ENCODE data around the gene TOPAZ1. TPM values are rescaled to one million over a fixed set of nuclear protein-coding genes. Genes with fewer than 3 reads are reported as not detected.

Gene TOPAZ1
- total RNA-seq, 1 experiment from 2014 or later: not detected

DNA sequence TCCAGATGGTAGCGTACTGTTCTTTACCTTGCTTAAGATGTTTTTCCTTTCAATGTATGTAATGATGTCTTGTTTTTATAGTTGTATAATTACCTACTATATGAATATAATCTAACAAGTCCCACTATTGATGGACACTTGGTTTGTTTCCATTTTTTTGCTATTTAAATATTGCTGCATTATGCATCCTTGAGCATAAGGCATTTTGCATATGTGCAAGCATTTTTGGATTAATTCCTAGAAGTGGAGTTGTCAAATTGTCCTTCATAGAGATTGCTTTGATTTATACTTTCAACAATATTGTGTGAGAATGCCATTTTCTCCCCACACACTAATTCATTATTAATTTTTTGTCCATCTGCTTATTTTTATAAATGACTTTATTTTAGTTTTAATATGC lies 17.7 kb downstream of the TOPAZ1 start:
- no peak overlapping the region for H2BK120ac ChIP-seq (ENCODE audit: low read depth, low read length, poor library complexity, severe bottlenecking)
- no peaks in the 10 kb centered on the region for H3K4me1 Mint-ChIP-seq
- H3K56ac ChIP-seq (ENCODE audit: insufficient read length, low read depth, low read length): no peak overlapping the region
- no peak overlapping the region for H3K27ac Mint-ChIP-seq
- H3T11ph ChIP-seq (ENCODE audit: low read length): no peak overlapping the region
- no peak overlapping the region for H2BK12ac ChIP-seq (ENCODE audit: insufficient read length, low read depth, low read length)
- H3K9me3 ChIP-seq (ENCODE audit: control insufficient read depth, low read depth, low read length): no peaks in the 10 kb centered on the region
- H3K27me3 Mint-ChIP-seq (ENCODE audit: low read depth): peaks cover 2% of the 10 kb centered on the region
- no peak overlapping the region for H4K91ac ChIP-seq (ENCODE audit: insufficient read length, low read depth, low read length)
- H3K18ac ChIP-seq (ENCODE audit: insufficient read length, low read depth, low read length): no peak overlapping the region
- H2AK5ac ChIP-seq (ENCODE audit: insufficient read length, low read length): no peak overlapping the region
- no peaks in the 10 kb centered on the region; a peak in 1 of 5 replicates for H3K9me3 Mint-ChIP-seq
- no peak overlapping the region for H3K4me2 ChIP-seq (ENCODE audit: insufficient read depth, insufficient read length, low read length)
- H3K23ac ChIP-seq (ENCODE audit: insufficient read length, low read depth, low read length): no peak overlapping the region
- WGBS (ENCODE audit: extremely low coverage, insufficient read length, low lambda C conversion rate): no CpG with 5 or more reads among the region's 1 CpG
- H3K4me3 Mint-ChIP-seq: no peak overlapping the region
- H3K79me1 ChIP-seq (ENCODE audit: insufficient read depth, low read depth, low read length, poor library complexity, severe bottlenecking): no peaks in the 10 kb centered on the region
- no peak overlapping the region for H2AFZ ChIP-seq (ENCODE audit: low read length)
- H3K27ac ChIP-seq (ENCODE audit: insufficient read length, low read depth, low read length): no peak overlapping the region
- H3K14ac ChIP-seq (ENCODE audit: insufficient read depth, low read length): no peak overlapping the region
- H3K79me2 ChIP-seq (ENCODE audit: insufficient read depth, low read length): no peaks in the 10 kb centered on the region
- no peaks in the 10 kb centered on the region for H3K27me3 ChIP-seq (ENCODE audit: insufficient read depth, low read length)
- no peaks in the 10 kb centered on the region for H3K4me1 ChIP-seq (ENCODE audit: insufficient read depth, low read length)
- H3K4ac ChIP-seq (ENCODE audit: low read depth, low read length): no peak overlapping the region
- DNase-seq: no peak
- no peaks in the 10 kb centered on the region for H3K36me3 Mint-ChIP-seq (ENCODE audit: insufficient read depth in 1 of 3, low read depth in 3 of 3)
- no peak overlapping the region for H2BK20ac ChIP-seq (ENCODE audit: low read depth, low read length, poor library complexity, severe bottlenecking)
- no peak overlapping the region for H4K8ac ChIP-seq (replicated peaks; ENCODE audit: insufficient read length, low read depth, low read length)
- H4K5ac ChIP-seq (ENCODE audit: insufficient read length, low read depth, low read length): no peak overlapping the region
- no peak overlapping the region for H2BK5ac ChIP-seq (ENCODE audit: insufficient read length, low read length)
- TF ChIP-seq, protein P1, sequence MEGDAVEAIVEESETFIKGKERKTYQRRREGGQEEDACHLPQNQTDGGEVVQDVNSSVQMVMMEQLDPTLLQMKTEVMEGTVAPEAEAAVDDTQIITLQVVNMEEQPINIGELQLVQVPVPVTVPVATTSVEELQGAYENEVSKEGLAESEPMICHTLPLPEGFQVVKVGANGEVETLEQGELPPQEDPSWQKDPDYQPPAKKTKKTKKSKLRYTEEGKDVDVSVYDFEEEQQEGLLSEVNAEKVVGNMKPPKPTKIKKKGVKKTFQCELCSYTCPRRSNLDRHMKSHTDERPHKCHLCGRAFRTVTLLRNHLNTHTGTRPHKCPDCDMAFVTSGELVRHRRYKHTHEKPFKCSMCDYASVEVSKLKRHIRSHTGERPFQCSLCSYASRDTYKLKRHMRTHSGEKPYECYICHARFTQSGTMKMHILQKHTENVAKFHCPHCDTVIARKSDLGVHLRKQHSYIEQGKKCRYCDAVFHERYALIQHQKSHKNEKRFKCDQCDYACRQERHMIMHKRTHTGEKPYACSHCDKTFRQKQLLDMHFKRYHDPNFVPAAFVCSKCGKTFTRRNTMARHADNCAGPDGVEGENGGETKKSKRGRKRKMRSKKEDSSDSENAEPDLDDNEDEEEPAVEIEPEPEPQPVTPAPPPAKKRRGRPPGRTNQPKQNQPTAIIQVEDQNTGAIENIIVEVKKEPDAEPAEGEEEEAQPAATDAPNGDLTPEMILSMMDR (conservative IDR thresholded peaks at IDR 0.05): no peak
- no peaks in the 10 kb centered on the region for H3K23me2 ChIP-seq (ENCODE audit: insufficient read length, low read depth, low read length, poor library complexity, severe bottlenecking)
- no peak overlapping the region for H2BK15ac ChIP-seq (ENCODE audit: low read depth, low read length)
- no peak overlapping the region for H3K9ac ChIP-seq (ENCODE audit: extremely low read depth, insufficient read length, low read length)
- H4K20me1 ChIP-seq (ENCODE audit: control insufficient read depth, insufficient read depth, insufficient read length): no peaks in the 10 kb centered on the region
